Liver (tissue), 3 donors: Measurements from ENCODE around the gene MBP.

ENCODE experiments used
- EGR1 ChIP-seq, 2 donors: IDR thresholded peaks; 2 replicates each; pipeline ENCODE4 v1.6.1; 2016 to 2018; ENCODE audit warnings: antibody characterized with exemption in 2 of 2, low read depth in 2 of 2
- FOXA1 ChIP-seq: IDR thresholded peaks from 2 replicates; pipeline ENCODE4 v1.6.1; 2016; ENCODE audit warnings: antibody characterized with exemption
- HNF4G ChIP-seq: IDR thresholded peaks from 2 replicates; pipeline ENCODE4 v1.6.1; 2016; ENCODE audit warnings: antibody characterized with exemption
- JUND ChIP-seq, 2 donors: IDR thresholded peaks; 2 replicates each; pipeline ENCODE4 v1.6.1; 2016; ENCODE audit warnings: antibody characterized with exemption in 2 of 2
- NR2F2 ChIP-seq: IDR thresholded peaks from 2 replicates; pipeline ENCODE4 v1.6.1; 2016; ENCODE audit warnings: antibody characterized with exemption
- RAD21 ChIP-seq, 2 donors: IDR thresholded peaks; 2 replicates each; pipeline ENCODE4 v1.6.1; 2016; ENCODE audit warnings: antibody characterized with exemption in 2 of 2, mild to moderate bottlenecking in 2 of 2
- SP1 ChIP-seq: IDR thresholded peaks from 2 replicates; pipeline ENCODE4 v1.6.1; 2018; ENCODE audit warnings: antibody characterized with exemption, mild to moderate bottlenecking
- TAF1 ChIP-seq: conservative IDR thresholded peaks from 2 replicates; pipeline ENCODE4 v1.6.1; 2016; ENCODE audit warnings: antibody characterized with exemption, mild to moderate bottlenecking
- YY1 ChIP-seq: IDR thresholded peaks from 2 replicates; pipeline ENCODE4 v1.6.1; 2016; ENCODE audit warnings: antibody characterized with exemption, mild to moderate bottlenecking
- TF ChIP-seq, protein P1 (sequence below): fragments of 150-350 bp; IDR thresholded peaks from 2 replicates; pipeline ENCODE4 v1.5.1; 2017; ENCODE audit warnings: improper control_type of control experiment, low read depth, low read length; ENCODE audit not compliant: missing input control
- TF ChIP-seq, protein P2 (sequence below): IDR thresholded peaks from 2 replicates; pipeline ENCODE4 v1.6.1; 2016; ENCODE audit warnings: antibody characterized with exemption
- TF ChIP-seq, protein P3 (sequence below): IDR thresholded peaks from 2 replicates; pipeline ENCODE4 v1.6.1; 2016; ENCODE audit warnings: antibody characterized with exemption, mild to moderate bottlenecking
- TF ChIP-seq, protein P4 (sequence below): IDR thresholded peaks from 2 replicates; pipeline ENCODE4 v1.6.1; 2016; ENCODE audit warnings: antibody characterized with exemption
- TF ChIP-seq, protein P5 (sequence below): IDR thresholded peaks from 2 replicates; pipeline ENCODE4 v1.6.1; 2016; ENCODE audit warnings: antibody characterized with exemption
- donor health status: healthy.
- donor health status: healthy.

- TF ChIP-seq, protein P1, sequence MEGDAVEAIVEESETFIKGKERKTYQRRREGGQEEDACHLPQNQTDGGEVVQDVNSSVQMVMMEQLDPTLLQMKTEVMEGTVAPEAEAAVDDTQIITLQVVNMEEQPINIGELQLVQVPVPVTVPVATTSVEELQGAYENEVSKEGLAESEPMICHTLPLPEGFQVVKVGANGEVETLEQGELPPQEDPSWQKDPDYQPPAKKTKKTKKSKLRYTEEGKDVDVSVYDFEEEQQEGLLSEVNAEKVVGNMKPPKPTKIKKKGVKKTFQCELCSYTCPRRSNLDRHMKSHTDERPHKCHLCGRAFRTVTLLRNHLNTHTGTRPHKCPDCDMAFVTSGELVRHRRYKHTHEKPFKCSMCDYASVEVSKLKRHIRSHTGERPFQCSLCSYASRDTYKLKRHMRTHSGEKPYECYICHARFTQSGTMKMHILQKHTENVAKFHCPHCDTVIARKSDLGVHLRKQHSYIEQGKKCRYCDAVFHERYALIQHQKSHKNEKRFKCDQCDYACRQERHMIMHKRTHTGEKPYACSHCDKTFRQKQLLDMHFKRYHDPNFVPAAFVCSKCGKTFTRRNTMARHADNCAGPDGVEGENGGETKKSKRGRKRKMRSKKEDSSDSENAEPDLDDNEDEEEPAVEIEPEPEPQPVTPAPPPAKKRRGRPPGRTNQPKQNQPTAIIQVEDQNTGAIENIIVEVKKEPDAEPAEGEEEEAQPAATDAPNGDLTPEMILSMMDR, result no peak
- TF ChIP-seq, protein P2, sequence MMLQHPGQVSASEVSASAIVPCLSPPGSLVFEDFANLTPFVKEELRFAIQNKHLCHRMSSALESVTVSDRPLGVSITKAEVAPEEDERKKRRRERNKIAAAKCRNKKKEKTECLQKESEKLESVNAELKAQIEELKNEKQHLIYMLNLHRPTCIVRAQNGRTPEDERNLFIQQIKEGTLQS, result no peak
- no peak for TF ChIP-seq HNF4G
- TF ChIP-seq, protein P3, sequence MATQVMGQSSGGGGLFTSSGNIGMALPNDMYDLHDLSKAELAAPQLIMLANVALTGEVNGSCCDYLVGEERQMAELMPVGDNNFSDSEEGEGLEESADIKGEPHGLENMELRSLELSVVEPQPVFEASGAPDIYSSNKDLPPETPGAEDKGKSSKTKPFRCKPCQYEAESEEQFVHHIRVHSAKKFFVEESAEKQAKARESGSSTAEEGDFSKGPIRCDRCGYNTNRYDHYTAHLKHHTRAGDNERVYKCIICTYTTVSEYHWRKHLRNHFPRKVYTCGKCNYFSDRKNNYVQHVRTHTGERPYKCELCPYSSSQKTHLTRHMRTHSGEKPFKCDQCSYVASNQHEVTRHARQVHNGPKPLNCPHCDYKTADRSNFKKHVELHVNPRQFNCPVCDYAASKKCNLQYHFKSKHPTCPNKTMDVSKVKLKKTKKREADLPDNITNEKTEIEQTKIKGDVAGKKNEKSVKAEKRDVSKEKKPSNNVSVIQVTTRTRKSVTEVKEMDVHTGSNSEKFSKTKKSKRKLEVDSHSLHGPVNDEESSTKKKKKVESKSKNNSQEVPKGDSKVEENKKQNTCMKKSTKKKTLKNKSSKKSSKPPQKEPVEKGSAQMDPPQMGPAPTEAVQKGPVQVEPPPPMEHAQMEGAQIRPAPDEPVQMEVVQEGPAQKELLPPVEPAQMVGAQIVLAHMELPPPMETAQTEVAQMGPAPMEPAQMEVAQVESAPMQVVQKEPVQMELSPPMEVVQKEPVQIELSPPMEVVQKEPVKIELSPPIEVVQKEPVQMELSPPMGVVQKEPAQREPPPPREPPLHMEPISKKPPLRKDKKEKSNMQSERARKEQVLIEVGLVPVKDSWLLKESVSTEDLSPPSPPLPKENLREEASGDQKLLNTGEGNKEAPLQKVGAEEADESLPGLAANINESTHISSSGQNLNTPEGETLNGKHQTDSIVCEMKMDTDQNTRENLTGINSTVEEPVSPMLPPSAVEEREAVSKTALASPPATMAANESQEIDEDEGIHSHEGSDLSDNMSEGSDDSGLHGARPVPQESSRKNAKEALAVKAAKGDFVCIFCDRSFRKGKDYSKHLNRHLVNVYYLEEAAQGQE, result no peak
- TF ChIP-seq EGR1 (IDR thresholded peaks at IDR 0.05; ENCODE audit: low read depth in 2 of 2), result no peak
- TF ChIP-seq SP1, result no peak
- TF ChIP-seq, protein P4, sequence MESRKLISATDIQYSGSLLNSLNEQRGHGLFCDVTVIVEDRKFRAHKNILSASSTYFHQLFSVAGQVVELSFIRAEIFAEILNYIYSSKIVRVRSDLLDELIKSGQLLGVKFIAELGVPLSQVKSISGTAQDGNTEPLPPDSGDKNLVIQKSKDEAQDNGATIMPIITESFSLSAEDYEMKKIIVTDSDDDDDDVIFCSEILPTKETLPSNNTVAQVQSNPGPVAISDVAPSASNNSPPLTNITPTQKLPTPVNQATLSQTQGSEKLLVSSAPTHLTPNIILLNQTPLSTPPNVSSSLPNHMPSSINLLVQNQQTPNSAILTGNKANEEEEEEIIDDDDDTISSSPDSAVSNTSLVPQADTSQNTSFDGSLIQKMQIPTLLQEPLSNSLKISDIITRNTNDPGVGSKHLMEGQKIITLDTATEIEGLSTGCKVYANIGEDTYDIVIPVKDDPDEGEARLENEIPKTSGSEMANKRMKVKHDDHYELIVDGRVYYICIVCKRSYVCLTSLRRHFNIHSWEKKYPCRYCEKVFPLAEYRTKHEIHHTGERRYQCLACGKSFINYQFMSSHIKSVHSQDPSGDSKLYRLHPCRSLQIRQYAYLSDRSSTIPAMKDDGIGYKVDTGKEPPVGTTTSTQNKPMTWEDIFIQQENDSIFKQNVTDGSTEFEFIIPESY, result no peak
- no peak for TF ChIP-seq JUND (IDR thresholded peaks at IDR 0.05)
- no peak for TF ChIP-seq RAD21 (IDR thresholded peaks at IDR 0.05)
- TF ChIP-seq, protein P5, sequence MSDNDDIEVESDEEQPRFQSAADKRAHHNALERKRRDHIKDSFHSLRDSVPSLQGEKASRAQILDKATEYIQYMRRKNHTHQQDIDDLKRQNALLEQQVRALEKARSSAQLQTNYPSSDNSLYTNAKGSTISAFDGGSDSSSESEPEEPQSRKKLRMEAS, result no peak
- no peak for TF ChIP-seq TAF1
- TF ChIP-seq FOXA1, result no peak
- TF ChIP-seq YY1, result no peak
- TF ChIP-seq NR2F2, result no peak
These were observed 100.3 kb downstream of the MBP start for GRCh38 chr18:77032181-77032701.
